OCI-LY7 (cell line): ENCODE results near the gene ZFAND2A. TPM values are rescaled to one million over a fixed set of nuclear protein-coding genes. Genes with fewer than 3 reads are reported as not detected.

Experiments
- BruUV-seq: library from RNA; stranded (reverse); fragments of 400-500 nt; replicated peaks from 2 replicates; lab custom pipeline; 2021; lab: Mats Ljungman, UMichigan
- CTCF ChIA-PET: fragments of 300-600 bp; sonication (Branson Sonifier 250); formaldehyde crosslinking; loops from one replicate; lab custom pipeline; 2022; ENCODE audit warnings: antibody characterized with exemption; ENCODE audit not compliant: unreplicated experiment; lab: Charles Lee
- POLR2A ChIA-PET: fragments of 300-600 bp; sonication (Branson Sonifier 250); formaldehyde crosslinking; loops from one replicate; lab custom pipeline; 2022; ENCODE audit warnings: antibody characterized with exemption; lab: Charles Lee
- DNase-seq: peaks from one replicate; pipeline ENCODE4 v3.0.0-alpha.2; 2015; ENCODE audit warnings: low spot score
- H2AFZ ChIP-seq: fragments of 200-600 bp; sonication (generic), shearing (Covaris generic); 2 replicates; pipeline ENCODE4 v1.6.1; 2014; ENCODE audit warnings: mild to moderate bottlenecking, antibody characterized with exemption, low read length, moderate library complexity
- H3K27ac ChIP-seq: fragments of 200-600 bp; sonication (generic); 2 replicates; pipeline ENCODE4 v1.5.1; 2014; ENCODE audit warnings: mixed run types, low read depth, mild to moderate bottlenecking, moderate library complexity, low read length, inconsistent platforms; ENCODE audit not compliant: poor library complexity, severe bottlenecking
- H3K36me3 ChIP-seq: fragments of 200-600 bp; sonication (generic); 2 replicates; pipeline ENCODE4 v1.6.1; 2014; ENCODE audit warnings: mild to moderate bottlenecking, antibody characterized with exemption, low read length, moderate library complexity, mixed read lengths; ENCODE audit not compliant: insufficient read depth
- H3K4me1 ChIP-seq: fragments of 200-600 bp; sonication (generic); 2 replicates; pipeline ENCODE4 v1.5.1; 2014; ENCODE audit warnings: mild to moderate bottlenecking, low read length; ENCODE audit not compliant: insufficient read depth, poor library complexity, severe bottlenecking
- H3K4me2 ChIP-seq: fragments of 200-600 bp; sonication (generic); 2 replicates; pipeline ENCODE4 v1.6.1; 2014; ENCODE audit warnings: mild to moderate bottlenecking, low read length
- H3K4me3 ChIP-seq: fragments of 200-600 bp; sonication (generic); 2 replicates; pipeline ENCODE4 v1.5.1; 2014; ENCODE audit warnings: mild to moderate bottlenecking, low read depth, low read length; ENCODE audit not compliant: poor library complexity, severe bottlenecking
- H3K79me2 ChIP-seq: fragments of 200-600 bp; sonication (generic); 2 replicates; pipeline ENCODE4 v1.6.1; 2016; ENCODE audit warnings: low read depth, mild to moderate bottlenecking, low read length, moderate library complexity, mixed read lengths; ENCODE audit not compliant: insufficient read depth
- H3K9me2 ChIP-seq: fragments of 200-600 bp; sonication (generic); 2 replicates; pipeline ENCODE4 v1.6.1; 2016; ENCODE audit warnings: mild to moderate bottlenecking, low read length, mixed read lengths; ENCODE audit not compliant: insufficient read depth
- H3K9me3 ChIP-seq: fragments of 200-600 bp; sonication (generic); 2 replicates; pipeline ENCODE4 v1.6.1; 2014; ENCODE audit warnings: mild to moderate bottlenecking, mixed run types, low read length, mixed read lengths
- H4K20me1 ChIP-seq: fragments of 200-600 bp; sonication (generic); 2 replicates; pipeline ENCODE4 v1.6.1; 2014; ENCODE audit warnings: mild to moderate bottlenecking, antibody characterized with exemption, low read length, moderate library complexity, mixed read lengths; ENCODE audit not compliant: insufficient read depth
- CTCF ChIP-seq: fragments of 200-600 bp; sonication (generic); conservative IDR thresholded peaks from 2 replicates; pipeline ENCODE4 v1.5.1; 2014; ENCODE audit warnings: mild to moderate bottlenecking, antibody characterized with exemption, low read length, moderate library complexity, mixed read lengths
- EZH2phosphoT487 ChIP-seq: fragments of 200-600 bp; sonication (generic); IDR thresholded peaks from 2 replicates; pipeline ENCODE4 v1.6.1; 2018; ENCODE audit warnings: low read depth, borderline replicate concordance, mild to moderate bottlenecking, mixed run types, antibody characterized with exemption, low read length, moderate library complexity, mixed read lengths
- intact Hi-C: fragments of 100-400 bp; cut with micrococcal nuclease; formaldehyde crosslinking; loops from one replicate; pipeline ENCODE4 v1.10.0; 2022; ENCODE audit not compliant: unreplicated experiment
- total RNA-seq, 2 experiments: library from RNA; depleted of rRNA in 1 of 2; stranded (reverse); fragments of >200 nt in 1 of 2; shearing (Covaris generic) in 1 of 2; gene quantifications; 2 replicates each; pipeline ENCODE4 v1.2.3, GENCODE V29; 2014 to 2022

The ZFAND2A gene
- total RNA-seq, 2 experiments from 2014 or later: 20.4 to 22.9 TPM

- H3K4me3 ChIP-seq: no peak overlapping the region
- intact Hi-C loops: no loop called here
Measured at GRCh38 chr7:1109581-1110310, 50.2 kb downstream of the ZFAND2A start.

GRCh38 chr7:1108264-1108920 is 51.6 kb downstream of the ZFAND2A start:
- Histone ChIP-seq H3K4me2 (no peak overlapping the region), H3K4me3 (no peak overlapping the region), H2AFZ (no peak overlapping the region), H4K20me1 (no peaks in the 10 kb centered on the region), H3K9me3 (no peaks in the 10 kb centered on the region), H3K36me3 (peaks cover 9% of the 10 kb centered on the region; the same call in 1 of the 2 replicates), H3K4me1 (peaks cover 15% of the 10 kb centered on the region), H3K9me2 (no peaks in the 10 kb centered on the region), H3K27ac (no peak overlapping the region), H3K79me2 (no peaks in the 10 kb centered on the region)
- no TSS peak for BruUV-seq
- DNase-seq: no peak
- no peak for TF ChIP-seq CTCF
- no peak for TF ChIP-seq EZH2phosphoT487
- intact Hi-C loops: no loop called here
- CTCF ChIA-PET: no interaction called here
- POLR2A ChIA-PET: no interaction called here

More at GRCh38 chr7:1109581-1110310, 50.2 kb downstream of the ZFAND2A start:
- H3K4me1 ChIP-seq: peaks cover 12% of the 10 kb centered on the region
- TF ChIP-seq CTCF: no peak
- no peak for TF ChIP-seq EZH2phosphoT487
- ChIA-PET POLR2A (no interaction called here), CTCF (no interaction called here)
- no peaks in the 10 kb centered on the region for H3K79me2 ChIP-seq
- no peak overlapping the region for H2AFZ ChIP-seq
- no peak overlapping the region for H3K27ac ChIP-seq
- H4K20me1 ChIP-seq: no peaks in the 10 kb centered on the region
- no peaks in the 10 kb centered on the region for H3K9me3 ChIP-seq
- BruUV-seq: no TSS peak
- DNase-seq: no peak
- peaks cover 6% of the 10 kb centered on the region; the same call in 1 of the 2 replicates for H3K36me3 ChIP-seq
- H3K9me2 ChIP-seq: no peaks in the 10 kb centered on the region
- H3K4me2 ChIP-seq: no peak overlapping the region
